ENCODE measurements around the gene GNPNAT1.

GRCh38 chr14:52729925-52730708 is 61.3 kb downstream of the GNPNAT1 start, which contains the start of gene STYX:
- TF ChIP-seq CTCF (IDR thresholded peaks at IDR 0.05) (no peak), USF2 (IDR thresholded peaks at IDR 0.05) (no peak), BHLHE40 (IDR thresholded peaks at IDR 0.05; ENCODE audit: low read depth, low read length) (no peak), CEBPB (IDR thresholded peaks at IDR 0.05) (no peak), POLR2A (IDR thresholded peaks at IDR 0.05; ENCODE audit: low read length) (peak; percentile 97), EP300 (IDR thresholded peaks at IDR 0.05) (no peak)

All from A549 (cell line).